CD4-positive, alpha-beta memory T cell (primary cell): ENCODE measurements around the gene PTPRG. TPM values are rescaled to one million over a fixed set of nuclear protein-coding genes. Genes with fewer than 3 reads are reported as not detected.

Experiments
- CTCF ChIA-PET: fragments of 350-600 bp; sonication (Branson Sonifier 250); formaldehyde crosslinking; loops from one replicate; lab custom pipeline; 2021; ENCODE audit warnings: inconsistent platforms; ENCODE audit not compliant: partially characterized antibody; lab: Charles Lee
- POLR2A ChIA-PET: fragments of 350-600 bp; sonication (Branson Sonifier 250); formaldehyde crosslinking; loops from one replicate; lab custom pipeline; 2021; ENCODE audit not compliant: partially characterized antibody; lab: Charles Lee
- DNase-seq, 5 donors: peaks; one replicate each; pipeline versions ENCODE4 v3.0.0 to v3.0.0-alpha.2; 2020 to 2022; ENCODE audit warnings: mixed read lengths in 1 of 5
- H3K27ac ChIP-seq: one replicate; pipeline ENCODE4 v1.7.0; 2013; ENCODE audit warnings: low read depth, low read length
- H3K27me3 ChIP-seq: 2 replicates; pipeline ENCODE4 v1.7.0; 2013; ENCODE audit warnings: mild to moderate bottlenecking, low read length, moderate library complexity; ENCODE audit not compliant: insufficient read depth
- H3K36me3 ChIP-seq: 2 replicates; pipeline ENCODE4 v1.7.0; 2013; ENCODE audit warnings: mild to moderate bottlenecking, low read length, moderate library complexity; ENCODE audit not compliant: insufficient read depth
- H3K4me1 ChIP-seq: 2 replicates; pipeline ENCODE4 v1.7.0; 2013; ENCODE audit warnings: mild to moderate bottlenecking, low read length, moderate library complexity; ENCODE audit not compliant: insufficient read depth
- H3K4me3 ChIP-seq, 2 donors: one replicate each; pipeline ENCODE4 v1.7.0; 2013; ENCODE audit warnings: low read length in 2 of 2, mild to moderate bottlenecking in 1 of 2
- H3K9me3 ChIP-seq, 2 donors: one replicate each; pipeline ENCODE4 v1.7.0; 2013; ENCODE audit warnings: low read length in 2 of 2, control low read depth in 1 of 2; ENCODE audit not compliant: control insufficient read depth in 1 of 2
- H3K27ac Mint-ChIP-seq, 7 donors: one replicate each; pipeline ENCODE4 v1.8.0; 2020 to 2021; ENCODE audit warnings: mixed read lengths in 7 of 7, mild to moderate bottlenecking in 6 of 7, inconsistent platforms in 3 of 7, moderate library complexity in 3 of 7
- H3K27me3 Mint-ChIP-seq, 2 donors: one replicate each; pipeline ENCODE4 v1.8.0; 2020 to 2021; ENCODE audit warnings: mixed read lengths in 2 of 2
- H3K36me3 Mint-ChIP-seq, 2 donors: one replicate each; pipeline ENCODE4 v1.8.0; 2020 to 2021; ENCODE audit warnings: mixed read lengths in 2 of 2, inconsistent platforms in 1 of 2, mild to moderate bottlenecking in 1 of 2
- H3K4me1 Mint-ChIP-seq, 4 donors: one replicate each; pipeline ENCODE4 v1.8.0; 2020 to 2021; ENCODE audit warnings: mixed read lengths in 4 of 4, mild to moderate bottlenecking in 1 of 4
- H3K4me3 Mint-ChIP-seq, 8 donors: one replicate each; pipeline ENCODE4 v1.8.0; 2020 to 2021; ENCODE audit warnings: mixed read lengths in 8 of 8, mild to moderate bottlenecking in 7 of 8, moderate library complexity in 6 of 8, inconsistent platforms in 3 of 8
- H3K9me3 Mint-ChIP-seq, 8 donors: one replicate each; pipeline ENCODE4 v1.8.0; 2020 to 2021; ENCODE audit warnings: mixed read lengths in 8 of 8, mild to moderate bottlenecking in 5 of 8, inconsistent platforms in 3 of 8, moderate library complexity in 1 of 8
- intact Hi-C: fragments of 100-400 bp; cut with micrococcal nuclease; formaldehyde crosslinking; loops from one replicate; pipeline ENCODE4 v1.15.1; 2023
- polyA plus RNA-seq, 2 donors: library from polyadenylated mRNA; unstranded; fragments of 300-500 nt; fragmentation: Illumina TruSeq; gene quantifications; one replicate each; pipeline ENCODE4 v1.2.3, GENCODE V29; 2021
- total RNA-seq, 2 experiments: library from RNA; stranded (reverse); gene quantifications; one replicate each; pipeline ENCODE4 v1.2.3, GENCODE V29; 2021

PTPRG gene
- total and polyA plus RNA-seq, 4 experiments from 2014 or later, result not detected

DNA sequence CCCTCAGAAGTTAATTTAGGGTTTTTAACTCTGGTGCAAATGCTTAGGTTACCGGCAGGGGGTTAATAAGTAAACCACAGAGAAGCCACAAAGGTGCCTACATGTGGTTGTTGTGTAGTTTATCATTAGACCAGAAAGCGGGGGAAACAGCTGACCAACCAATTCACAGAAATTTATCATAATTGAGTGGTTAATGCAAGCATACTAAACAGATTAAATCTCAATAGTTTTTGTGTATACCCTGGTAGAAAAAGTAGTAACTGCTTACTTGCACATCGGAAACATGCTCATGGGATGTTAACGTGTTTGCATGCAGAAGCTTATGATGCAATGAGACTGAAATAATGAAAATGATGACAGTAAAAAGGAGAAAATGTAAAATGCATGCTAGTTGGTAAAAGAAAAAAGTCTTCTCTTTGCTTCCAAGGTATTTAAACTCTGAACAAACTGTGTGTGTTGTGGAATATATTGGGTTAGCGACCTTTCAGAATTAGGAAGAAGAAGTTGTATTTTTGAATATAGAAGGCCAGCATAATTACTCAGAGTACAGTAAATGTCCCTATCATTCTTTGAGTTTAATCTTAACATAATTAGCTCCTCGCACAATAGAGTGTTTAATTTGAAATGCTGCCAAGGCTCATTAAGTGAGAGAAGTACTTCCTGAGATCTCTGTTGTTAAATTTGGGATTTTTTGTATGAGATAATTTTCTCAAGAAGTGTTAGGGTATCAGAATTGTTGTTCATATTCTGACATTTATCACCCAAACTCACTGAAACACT, 316.2 kb downstream of the PTPRG start:
- POLR2A ChIA-PET, result no interaction called here
- DNase-seq, result no peak
- H3K4me3 ChIP-seq, result no peak overlapping the region

GRCh38 chr3:61882253-61882652, 320.9 kb downstream of the PTPRG start:
- Histone ChIP-seq H3K36me3 (no peaks in the 10 kb centered on the region), H3K27me3 (no peaks in the 10 kb centered on the region), H3K4me3 (no peak overlapping the region), H3K9me3 (no peaks in the 10 kb centered on the region), H3K27ac (no peak overlapping the region), H3K4me1 (no peaks in the 10 kb centered on the region)
- Mint-ChIP-seq H3K9me3 (peaks cover 0 to 4% (median 0%) of the 10 kb centered on the region in 8 donors), H3K4me3 (no peak overlapping the region), H3K4me1 (no peaks in the 10 kb centered on the region), H3K36me3 (no peaks in the 10 kb centered on the region), H3K27ac (no peak overlapping the region), H3K27me3 (no peaks in the 10 kb centered on the region)
- intact Hi-C loops, result no loop called here
- ChIA-PET CTCF (no interaction called here), POLR2A (no interaction called here)
- DNase-seq, result no peak

More for the DNA sequence above, 316.2 kb downstream of the PTPRG start:
- peaks cover 0 to 10% (median 1%) of the 10 kb centered on the region in 8 donors for H3K9me3 Mint-ChIP-seq
- intact Hi-C loops, result no loop called here
- H3K4me3 Mint-ChIP-seq, result no peak overlapping the region
- CTCF ChIA-PET, result no interaction called here
- Histone ChIP-seq H3K27ac (no peak overlapping the region), H3K4me1 (no peaks in the 10 kb centered on the region), H3K27me3 (no peaks in the 10 kb centered on the region), H3K9me3 (no peaks in the 10 kb centered on the region), H3K36me3 (no peaks in the 10 kb centered on the region)
- H3K4me1 Mint-ChIP-seq, result no peaks in the 10 kb centered on the region
- H3K27me3 Mint-ChIP-seq, result peaks cover 0 to 2% of the 10 kb centered on the region in 2 donors
- H3K27ac Mint-ChIP-seq, result no peak overlapping the region
- no peaks in the 10 kb centered on the region for H3K36me3 Mint-ChIP-seq

DNA sequence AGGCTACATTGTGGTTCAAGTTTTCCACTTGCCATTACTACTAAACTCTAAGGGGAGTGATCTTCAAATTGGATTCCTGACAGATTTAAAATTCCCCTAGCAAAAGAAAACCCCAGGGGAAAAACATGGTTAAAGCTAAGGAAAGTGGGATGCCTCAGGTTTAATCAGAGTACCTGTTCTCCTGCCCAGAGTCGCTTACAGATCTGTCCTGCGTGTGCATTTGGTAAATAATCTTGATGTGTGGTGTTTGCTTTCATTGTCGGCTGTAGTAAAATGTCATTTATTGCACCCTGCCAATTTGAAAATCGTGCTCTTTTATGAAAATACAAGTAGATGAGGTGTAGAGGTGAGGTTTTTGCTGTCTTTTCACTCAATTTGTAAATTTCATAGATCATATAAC, 323.4 kb downstream of the PTPRG start:
- no peak overlapping the region for H3K27ac Mint-ChIP-seq
- intact Hi-C loops, result no loop called here
- H3K36me3 Mint-ChIP-seq, result no peaks in the 10 kb centered on the region
- no peaks in the 10 kb centered on the region for H3K27me3 Mint-ChIP-seq
- Histone ChIP-seq H3K9me3 (no peaks in the 10 kb centered on the region), H3K4me1 (no peaks in the 10 kb centered on the region), H3K27me3 (no peaks in the 10 kb centered on the region), H3K4me3 (no peak overlapping the region), H3K27ac (no peak overlapping the region), H3K36me3 (no peaks in the 10 kb centered on the region)
- H3K4me1 Mint-ChIP-seq, result no peaks in the 10 kb centered on the region
- no peak for DNase-seq
- CTCF ChIA-PET, result no interaction called here
- POLR2A ChIA-PET, result no interaction called here
- H3K4me3 Mint-ChIP-seq, result no peak overlapping the region
- H3K9me3 Mint-ChIP-seq, result peaks cover 0 to 2% (median 0%) of the 10 kb centered on the region in 8 donors

DNA sequence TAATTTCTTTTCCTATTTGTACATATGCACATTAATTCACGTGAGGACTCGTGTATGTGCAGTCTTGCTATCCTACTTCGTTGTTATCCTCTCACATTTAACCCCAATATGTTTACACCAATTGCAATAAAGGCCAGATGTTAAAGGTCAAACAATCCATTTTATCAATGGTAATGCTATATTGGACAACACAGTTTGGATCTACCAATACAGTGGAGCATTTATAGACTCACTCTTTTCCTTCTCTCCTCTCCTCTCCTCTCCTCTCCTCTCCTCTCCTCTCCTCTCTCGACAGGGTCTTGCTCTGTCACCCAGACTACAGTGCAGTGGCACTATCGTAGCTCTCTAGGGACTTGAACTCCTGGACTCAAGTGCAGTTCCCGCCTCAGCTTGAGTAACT, 324.0 kb downstream of the PTPRG start:
- Histone ChIP-seq H3K36me3 (no peaks in the 10 kb centered on the region), H3K9me3 (no peaks in the 10 kb centered on the region), H3K4me3 (no peak overlapping the region), H3K27ac (no peak overlapping the region), H3K27me3 (no peaks in the 10 kb centered on the region), H3K4me1 (no peaks in the 10 kb centered on the region)
- H3K4me1 Mint-ChIP-seq, result no peaks in the 10 kb centered on the region
- intact Hi-C loops, result no loop called here
- H3K27ac Mint-ChIP-seq, result no peak overlapping the region
- DNase-seq, result no peak
- POLR2A ChIA-PET, result no interaction called here
- no peaks in the 10 kb centered on the region for H3K36me3 Mint-ChIP-seq
- CTCF ChIA-PET, result no interaction called here
- H3K27me3 Mint-ChIP-seq, result no peaks in the 10 kb centered on the region
- H3K9me3 Mint-ChIP-seq, result peaks cover 0 to 2% (median 0%) of the 10 kb centered on the region in 8 donors
- no peak overlapping the region for H3K4me3 Mint-ChIP-seq

DNA sequence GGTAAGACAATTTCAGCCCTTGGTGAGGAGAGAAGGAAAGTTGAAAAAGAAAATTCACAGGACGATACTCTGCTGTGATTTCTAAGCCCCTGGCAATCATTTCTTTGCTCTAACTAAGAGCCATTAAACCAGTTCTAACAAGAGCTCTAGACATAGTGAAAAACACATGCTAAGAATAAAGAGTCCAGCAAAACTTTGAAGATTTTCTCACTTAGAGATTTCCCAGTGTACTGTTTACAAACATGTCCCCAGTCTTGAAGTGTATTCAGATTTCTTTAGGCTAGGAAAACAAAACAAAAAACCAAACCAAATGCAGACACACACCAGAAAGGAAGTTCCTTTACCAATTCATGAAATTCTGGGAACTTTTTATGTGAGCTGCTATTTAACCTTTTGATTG, 325.8 kb downstream of the PTPRG start:
- H3K27me3 Mint-ChIP-seq, result no peaks in the 10 kb centered on the region
- H3K36me3 ChIP-seq, result no peaks in the 10 kb centered on the region
- no peak overlapping the region for H3K27ac ChIP-seq
- no peaks in the 10 kb centered on the region for H3K9me3 ChIP-seq
- H3K4me3 Mint-ChIP-seq, result no peak overlapping the region
- POLR2A ChIA-PET, result no interaction called here
- no peaks in the 10 kb centered on the region for H3K27me3 ChIP-seq
- no peaks in the 10 kb centered on the region for H3K36me3 Mint-ChIP-seq
- no peaks in the 10 kb centered on the region for H3K4me1 Mint-ChIP-seq
- intact Hi-C loops, result no loop called here
- no peak overlapping the region for H3K27ac Mint-ChIP-seq
- no peaks in the 10 kb centered on the region for H3K4me1 ChIP-seq
- H3K9me3 Mint-ChIP-seq, result peaks cover 0 to 4% (median 0%) of the 10 kb centered on the region in 8 donors
- H3K4me3 ChIP-seq, result no peak overlapping the region
- no peak for DNase-seq
- CTCF ChIA-PET, result no interaction called here

GRCh38 chr3:61889259-61889658, 327.9 kb downstream of the PTPRG start:
- Mint-ChIP-seq H3K9me3 (peaks cover 0 to 4% (median 0%) of the 10 kb centered on the region in 8 donors), H3K4me1 (no peaks in the 10 kb centered on the region), H3K27me3 (no peaks in the 10 kb centered on the region), H3K4me3 (no peak overlapping the region), H3K27ac (no peak overlapping the region), H3K36me3 (no peaks in the 10 kb centered on the region)
- no peaks in the 10 kb centered on the region for H3K9me3 ChIP-seq
- H3K27ac ChIP-seq, result no peak overlapping the region
- H3K4me3 ChIP-seq, result no peak overlapping the region
- intact Hi-C loops, result no loop called here
- DNase-seq, result no peak
- no peaks in the 10 kb centered on the region for H3K27me3 ChIP-seq
- no peaks in the 10 kb centered on the region for H3K36me3 ChIP-seq
- no peaks in the 10 kb centered on the region for H3K4me1 ChIP-seq
- ChIA-PET CTCF (no interaction called here), POLR2A (no interaction called here)

GRCh38 chr3:61890167-61890566, 328.8 kb downstream of the PTPRG start:
- H3K27ac ChIP-seq, result no peak overlapping the region
- ChIA-PET POLR2A (no interaction called here), CTCF (interaction anchor here (0.7 kb wide), 1 partner anchor 502 kb away, joined by 3 read pairs; no protein-coding TSS in a partner anchor)
- no peaks in the 10 kb centered on the region for H3K27me3 Mint-ChIP-seq
- H3K9me3 ChIP-seq, result no peaks in the 10 kb centered on the region
- H3K27ac Mint-ChIP-seq, result no peak overlapping the region
- no peaks in the 10 kb centered on the region for H3K36me3 Mint-ChIP-seq
- no peaks in the 10 kb centered on the region for H3K4me1 ChIP-seq
- H3K9me3 Mint-ChIP-seq, result peaks cover 0 to 4% (median 0%) of the 10 kb centered on the region in 8 donors
- intact Hi-C loops, result no loop called here
- no peaks in the 10 kb centered on the region for H3K27me3 ChIP-seq
- DNase-seq, result no peak
- H3K36me3 ChIP-seq, result no peaks in the 10 kb centered on the region
- H3K4me1 Mint-ChIP-seq, result no peaks in the 10 kb centered on the region
- no peak overlapping the region for H3K4me3 ChIP-seq
- no peak overlapping the region for H3K4me3 Mint-ChIP-seq
